HG03139 (cell line): ENCODE measurements around the gene RAX.

ENCODE experiments used
- ATAC-seq: cut with Tn5 transposase; IDR thresholded peaks from one replicate; pipeline ENCODE4 v1.9.1; 2021; ENCODE audit not compliant: unreplicated experiment

Gene RAX

GRCh38 chr18:59272891-59273758, at the start of gene RAX:
RAX (minus strand) TSS chr18:59273454; CDS start chr18:59273206, 248 bp downstream.
- ATAC-seq, result peak; percentile 50

GRCh38 chr18:59318460-59319050, 45.3 kb upstream of the RAX start, which contains the start of gene CPLX4:
CPLX4 (minus strand) TSS chr18:59318649; CDS start chr18:59318462, 187 bp downstream.
- ATAC-seq, result no peak

- ATAC-seq, result no peak
These were observed 38.4 kb upstream of the RAX start for GRCh38 chr18:59311631-59312030.

- ATAC-seq, result no peak
These were observed 35.6 kb upstream of the RAX start for GRCh38 chr18:59308938-59309260.

GRCh38 chr18:59308248-59308937, 35.1 kb upstream of the RAX start:
- peak; percentile 92 for ATAC-seq

- no peak for ATAC-seq
These were observed 33.4 kb upstream of the RAX start for GRCh38 chr18:59306640-59307039.

GRCh38 chr18:59305295-59305694, 32.0 kb upstream of the RAX start:
- no peak for ATAC-seq

- ATAC-seq, result no peak
These were observed 30.5 kb upstream of the RAX start for GRCh38 chr18:59303656-59304195.

- no peak for ATAC-seq
These were observed 29.8 kb upstream of the RAX start for GRCh38 chr18:59303006-59303405.

GRCh38 chr18:59301929-59302328, 28.7 kb upstream of the RAX start:
- no peak for ATAC-seq

- no peak for ATAC-seq
These were observed 27.5 kb upstream of the RAX start for GRCh38 chr18:59300676-59301285.

- ATAC-seq, result no peak
These were observed 25.6 kb upstream of the RAX start for GRCh38 chr18:59298871-59299270.

- no peak for ATAC-seq
These were observed 20.1 kb upstream of the RAX start for GRCh38 chr18:59293317-59293716.

GRCh38 chr18:59286341-59286740, 13.1 kb upstream of the RAX start:
- no peak for ATAC-seq

- no peak for ATAC-seq
These were observed 9.1 kb upstream of the RAX start for GRCh38 chr18:59282341-59282740.

GRCh38 chr18:59279722-59280121, 6.5 kb upstream of the RAX start:
- no peak for ATAC-seq

GRCh38 chr18:59279193-59279592, 5.9 kb upstream of the RAX start:
- ATAC-seq, result no peak

- no peak for ATAC-seq
These were observed 5.5 kb upstream of the RAX start for GRCh38 chr18:59278793-59279192.

- no peak for ATAC-seq
These were observed 2.8 kb upstream of the RAX start for GRCh38 chr18:59276047-59276446.

GRCh38 chr18:59275406-59275949, 2.2 kb upstream of the RAX start:
- no peak for ATAC-seq

- no peak for ATAC-seq
These were observed 1.3 kb upstream of the RAX start for GRCh38 chr18:59274533-59274928.
